ENCODE results near the gene STX2.

- TF ChIP-seq CTCF (IDR thresholded peaks at IDR 0.05) (no peak), POLR2A (IDR thresholded peaks at IDR 0.05) (no peak)
Observed at GRCh38 chr12:130796985-130797686, 41.9 kb downstream of the STX2 start.

All from prostate gland (tissue), 2 donors.